Measurements from ENCODE around the gene C1QTNF12. TPM values are rescaled to one million over a fixed set of nuclear protein-coding genes. Genes with fewer than 3 reads are reported as not detected.
A peak's percentile ranks its signal among the peaks of the same experiment; 100 is the strongest.

C1QTNF12 gene
- total RNA-seq, 1 experiment from 2014 or later = 2.0 TPM

- TF ChIP-seq, protein P1, sequence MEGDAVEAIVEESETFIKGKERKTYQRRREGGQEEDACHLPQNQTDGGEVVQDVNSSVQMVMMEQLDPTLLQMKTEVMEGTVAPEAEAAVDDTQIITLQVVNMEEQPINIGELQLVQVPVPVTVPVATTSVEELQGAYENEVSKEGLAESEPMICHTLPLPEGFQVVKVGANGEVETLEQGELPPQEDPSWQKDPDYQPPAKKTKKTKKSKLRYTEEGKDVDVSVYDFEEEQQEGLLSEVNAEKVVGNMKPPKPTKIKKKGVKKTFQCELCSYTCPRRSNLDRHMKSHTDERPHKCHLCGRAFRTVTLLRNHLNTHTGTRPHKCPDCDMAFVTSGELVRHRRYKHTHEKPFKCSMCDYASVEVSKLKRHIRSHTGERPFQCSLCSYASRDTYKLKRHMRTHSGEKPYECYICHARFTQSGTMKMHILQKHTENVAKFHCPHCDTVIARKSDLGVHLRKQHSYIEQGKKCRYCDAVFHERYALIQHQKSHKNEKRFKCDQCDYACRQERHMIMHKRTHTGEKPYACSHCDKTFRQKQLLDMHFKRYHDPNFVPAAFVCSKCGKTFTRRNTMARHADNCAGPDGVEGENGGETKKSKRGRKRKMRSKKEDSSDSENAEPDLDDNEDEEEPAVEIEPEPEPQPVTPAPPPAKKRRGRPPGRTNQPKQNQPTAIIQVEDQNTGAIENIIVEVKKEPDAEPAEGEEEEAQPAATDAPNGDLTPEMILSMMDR (IDR thresholded peaks at IDR 0.05; ENCODE audit: unreplicated experiment) = no peak
- no peak for DNase-seq
- no peaks in the 10 kb centered on the region for H3K27me3 Mint-ChIP-seq (ENCODE audit: unreplicated experiment)
- BruUV-seq (replicated peaks) = no TSS peak
- H3K36me3 Mint-ChIP-seq (ENCODE audit: insufficient read depth, unreplicated experiment) = peaks cover 6% of the 10 kb centered on the region
- intact Hi-C loops (cut with micrococcal nuclease; ENCODE audit: unreplicated experiment) = no loop called here
- H3K4me3 Mint-ChIP-seq (ENCODE audit: low read depth, unreplicated experiment) = no peak overlapping the region
- peaks cover 10% of the 10 kb centered on the region for H3K4me1 Mint-ChIP-seq (ENCODE audit: low read depth, unreplicated experiment)
- no peaks in the 10 kb centered on the region for H3K9me3 Mint-ChIP-seq (ENCODE audit: low read depth, unreplicated experiment)
- CTCF ChIA-PET = interaction anchor here (1.1 kb wide), 1 partner anchor 12 kb away, joined by 6 read pairs; no protein-coding TSS in a partner anchor
- no peak overlapping the region for H3K27ac Mint-ChIP-seq (ENCODE audit: unreplicated experiment)
These were observed 36.5 kb upstream of the C1QTNF12 start for GRCh38 chr1:1282998-1283397.

- Mint-ChIP-seq H3K9me3 (ENCODE audit: low read depth, unreplicated experiment) (no peaks in the 10 kb centered on the region), H3K27me3 (ENCODE audit: unreplicated experiment) (no peaks in the 10 kb centered on the region), H3K4me1 (ENCODE audit: low read depth, unreplicated experiment) (peaks cover 10% of the 10 kb centered on the region), H3K36me3 (ENCODE audit: insufficient read depth, unreplicated experiment) (peaks cover 6% of the 10 kb centered on the region), H3K4me3 (ENCODE audit: low read depth, unreplicated experiment) (peak overlapping the region; percentile 30), H3K27ac (ENCODE audit: unreplicated experiment) (no peak overlapping the region)
- DNase-seq = peak; percentile 64
- no TSS peak for BruUV-seq (replicated peaks)
- TF ChIP-seq, protein P1 (IDR thresholded peaks at IDR 0.05; ENCODE audit: unreplicated experiment) = no peak
- CTCF ChIA-PET = interaction anchor here (0.6 to 1.2 kb wide), 6 partner anchors 8 to 77 kb away, joined by 3 to 8 read pairs (median 6); partner anchors contain the start of gene UBE2J2
- intact Hi-C loops (cut with micrococcal nuclease; ENCODE audit: unreplicated experiment) = no loop called here
These were observed 35.2 kb upstream of the C1QTNF12 start for GRCh38 chr1:1281533-1282321.

GRCh38 chr1:1280782-1281481 lies 34.4 kb upstream of the C1QTNF12 start:
- intact Hi-C loops (cut with micrococcal nuclease; ENCODE audit: unreplicated experiment) = no loop called here
- Mint-ChIP-seq H3K9me3 (ENCODE audit: low read depth, unreplicated experiment) (no peaks in the 10 kb centered on the region), H3K4me3 (ENCODE audit: low read depth, unreplicated experiment) (no peak overlapping the region)

DNA sequence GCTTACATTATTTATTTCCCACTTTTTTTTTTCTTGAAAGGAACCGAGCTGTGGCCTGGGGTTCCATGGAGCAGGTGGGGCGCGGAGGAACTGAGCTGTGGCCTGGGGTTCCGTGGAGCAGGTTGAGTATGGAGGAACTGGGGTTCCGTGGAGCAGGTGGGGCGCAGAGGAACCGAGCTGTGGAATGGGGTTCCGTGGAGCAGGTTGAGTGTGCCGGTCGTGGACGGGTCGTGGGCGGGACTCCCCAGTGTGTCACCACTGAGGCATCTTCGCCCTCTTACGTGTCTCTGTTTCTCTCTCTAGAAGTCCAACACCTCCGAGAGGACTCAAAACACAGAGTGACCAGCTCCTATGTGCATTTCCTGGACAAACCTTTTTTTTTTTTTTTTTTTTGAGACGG lies 32.5 kb upstream of the C1QTNF12 start:
- Mint-ChIP-seq H3K9me3 (ENCODE audit: low read depth, unreplicated experiment) (no peaks in the 10 kb centered on the region), H3K27ac (ENCODE audit: unreplicated experiment) (no peak overlapping the region), H3K27me3 (ENCODE audit: unreplicated experiment) (no peaks in the 10 kb centered on the region), H3K36me3 (ENCODE audit: insufficient read depth, unreplicated experiment) (peaks cover 5% of the 10 kb centered on the region), H3K4me3 (ENCODE audit: low read depth, unreplicated experiment) (no peak overlapping the region), H3K4me1 (ENCODE audit: low read depth, unreplicated experiment) (peaks cover 10% of the 10 kb centered on the region)
- DNase-seq = no peak
- intact Hi-C loops (cut with micrococcal nuclease; ENCODE audit: unreplicated experiment) = no loop called here
- CTCF ChIA-PET = interaction anchor here (0.7 kb wide), 1 partner anchor 48 kb away, joined by 3 read pairs; no protein-coding TSS in a partner anchor
- no TSS peak for BruUV-seq (replicated peaks)
- TF ChIP-seq, protein P1 (IDR thresholded peaks at IDR 0.05; ENCODE audit: unreplicated experiment) = no peak

More at GRCh38 chr1:1280782-1281481, 34.4 kb upstream of the C1QTNF12 start:
- CTCF ChIA-PET = interaction anchor here (1.0 kb wide), 1 partner anchor 9 kb away, joined by 4 read pairs; no protein-coding TSS in a partner anchor
- H3K27ac Mint-ChIP-seq (ENCODE audit: unreplicated experiment) = no peak overlapping the region
- no TSS peak for BruUV-seq (replicated peaks)
- TF ChIP-seq, protein P1 (IDR thresholded peaks at IDR 0.05; ENCODE audit: unreplicated experiment) = no peak
- H3K4me1 Mint-ChIP-seq (ENCODE audit: low read depth, unreplicated experiment) = peaks cover 10% of the 10 kb centered on the region
- DNase-seq = no peak
- no peaks in the 10 kb centered on the region for H3K27me3 Mint-ChIP-seq (ENCODE audit: unreplicated experiment)
- peaks cover 6% of the 10 kb centered on the region for H3K36me3 Mint-ChIP-seq (ENCODE audit: insufficient read depth, unreplicated experiment)

Measured in Calu3 (cell line).